ENCODE results near the gene TSPAN9.

Gene TSPAN9

GRCh38 chr12:3308609-3309008, 231.4 kb downstream of the TSPAN9 start:
- DNase-seq (ENCODE audit: low spot score) (no peak), FAIRE-seq (no peak)

- no peak for FAIRE-seq
- no peak for DNase-seq (ENCODE audit: low spot score)
These were observed 232.6 kb downstream of the TSPAN9 start for GRCh38 chr12:3309805-3310204.

GRCh38 chr12:3310271-3311026, 233.3 kb downstream of the TSPAN9 start:
- DNase-seq (ENCODE audit: low spot score) (no peak), FAIRE-seq (no peak)

GRCh38 chr12:3311027-3311402, 233.8 kb downstream of the TSPAN9 start:
- FAIRE-seq = peak; percentile 50
- peak; percentile 67 for DNase-seq (ENCODE audit: low spot score)

- FAIRE-seq (no peak), DNase-seq (ENCODE audit: low spot score) (no peak)
These were observed 234.4 kb downstream of the TSPAN9 start for GRCh38 chr12:3311491-3312103.

- peak; percentile 69 for FAIRE-seq
- peak; percentile 73 for DNase-seq (ENCODE audit: low spot score)
These were observed 235.9 kb downstream of the TSPAN9 start for GRCh38 chr12:3313066-3313465.

- no peak for FAIRE-seq
- DNase-seq (ENCODE audit: low spot score) = no peak
These were observed 236.8 kb downstream of the TSPAN9 start for GRCh38 chr12:3313675-3314663.

- FAIRE-seq (no peak), DNase-seq (ENCODE audit: low spot score) (no peak)
These were observed 238.1 kb downstream of the TSPAN9 start for GRCh38 chr12:3315201-3315661.

GRCh38 chr12:3316776-3317480, 239.7 kb downstream of the TSPAN9 start:
- FAIRE-seq = no peak

GRCh38 chr12:3317481-3317815, 240.3 kb downstream of the TSPAN9 start:
- FAIRE-seq (no peak), DNase-seq (ENCODE audit: low spot score) (no peak)

More at GRCh38 chr12:3316776-3317480, 239.7 kb downstream of the TSPAN9 start:
- no peak for DNase-seq (ENCODE audit: low spot score)

GRCh38 chr12:3317841-3318501, 240.8 kb downstream of the TSPAN9 start:
- FAIRE-seq = no peak
- DNase-seq (ENCODE audit: low spot score) = no peak

- DNase-seq (ENCODE audit: low spot score) (no peak), FAIRE-seq (no peak)
These were observed 242.7 kb downstream of the TSPAN9 start for GRCh38 chr12:3319723-3320492.

GRCh38 chr12:3320881-3321509, 243.8 kb downstream of the TSPAN9 start:
- FAIRE-seq = no peak

GRCh38 chr12:3321881-3322280, 244.7 kb downstream of the TSPAN9 start:
- FAIRE-seq (no peak), DNase-seq (ENCODE audit: low spot score) (no peak)

More at GRCh38 chr12:3320881-3321509, 243.8 kb downstream of the TSPAN9 start:
- no peak for DNase-seq (ENCODE audit: low spot score)

GRCh38 chr12:3323002-3323685, 246.0 kb downstream of the TSPAN9 start:
- no peak for FAIRE-seq

GRCh38 chr12:3325736-3326135, 248.6 kb downstream of the TSPAN9 start:
- DNase-seq (ENCODE audit: low spot score) = no peak
- no peak for FAIRE-seq

More at GRCh38 chr12:3323002-3323685, 246.0 kb downstream of the TSPAN9 start:
- no peak for DNase-seq (ENCODE audit: low spot score)

- DNase-seq (ENCODE audit: low spot score) (no peak), FAIRE-seq (no peak)
These were observed 249.1 kb downstream of the TSPAN9 start for GRCh38 chr12:3326156-3326849.

Measured in RCC 7860 (cell line).